HG02588 (cell line): ENCODE measurements around the gene MMS19.
"Not testable (repeated sequence)": the region's sequence is repeated elsewhere in the genome, so short reads cannot be mapped to it uniquely, and the experiment has no call there.

Experiments
- ATAC-seq: cut with Tn5 transposase; IDR thresholded peaks from one replicate; pipeline ENCODE4 v1.9.1; 2021; ENCODE audit warnings: mild to moderate bottlenecking, moderate library complexity; ENCODE audit not compliant: unreplicated experiment

Gene MMS19

GRCh38 chr10:97529685-97530465, 31.7 kb upstream of the MMS19 start:
- no peak for ATAC-seq

DNA sequence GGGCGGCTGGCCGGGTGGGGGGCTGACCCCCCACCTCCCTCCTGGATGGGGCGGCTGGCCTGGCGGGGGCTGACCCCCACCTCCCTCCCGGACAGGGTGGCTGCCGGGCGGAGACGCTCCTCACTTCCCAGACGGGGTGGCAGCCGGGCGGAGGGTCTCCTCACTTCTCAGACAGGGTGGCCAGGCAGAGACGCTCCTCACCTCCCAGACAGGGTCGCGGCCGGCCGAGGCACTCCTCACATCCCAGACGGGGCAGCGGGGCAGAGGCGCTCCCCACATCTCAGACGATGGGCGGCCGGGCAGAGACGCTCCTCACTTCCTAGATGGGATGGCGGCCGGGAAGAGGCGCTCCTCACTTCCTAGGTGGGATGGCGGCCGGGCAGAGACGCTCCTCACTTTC, 30.7 kb upstream of the MMS19 start:
- ATAC-seq = not testable (repeated sequence)

- ATAC-seq = no peak
These were observed 27.5 kb upstream of the MMS19 start for GRCh38 chr10:97525683-97526110.

GRCh38 chr10:97525086-97525485, 26.9 kb upstream of the MMS19 start:
- no peak for ATAC-seq

- no peak for ATAC-seq
These were observed 24.7 kb upstream of the MMS19 start for GRCh38 chr10:97522937-97523336.

GRCh38 chr10:97522071-97522470, 23.8 kb upstream of the MMS19 start:
- no peak for ATAC-seq

DNA sequence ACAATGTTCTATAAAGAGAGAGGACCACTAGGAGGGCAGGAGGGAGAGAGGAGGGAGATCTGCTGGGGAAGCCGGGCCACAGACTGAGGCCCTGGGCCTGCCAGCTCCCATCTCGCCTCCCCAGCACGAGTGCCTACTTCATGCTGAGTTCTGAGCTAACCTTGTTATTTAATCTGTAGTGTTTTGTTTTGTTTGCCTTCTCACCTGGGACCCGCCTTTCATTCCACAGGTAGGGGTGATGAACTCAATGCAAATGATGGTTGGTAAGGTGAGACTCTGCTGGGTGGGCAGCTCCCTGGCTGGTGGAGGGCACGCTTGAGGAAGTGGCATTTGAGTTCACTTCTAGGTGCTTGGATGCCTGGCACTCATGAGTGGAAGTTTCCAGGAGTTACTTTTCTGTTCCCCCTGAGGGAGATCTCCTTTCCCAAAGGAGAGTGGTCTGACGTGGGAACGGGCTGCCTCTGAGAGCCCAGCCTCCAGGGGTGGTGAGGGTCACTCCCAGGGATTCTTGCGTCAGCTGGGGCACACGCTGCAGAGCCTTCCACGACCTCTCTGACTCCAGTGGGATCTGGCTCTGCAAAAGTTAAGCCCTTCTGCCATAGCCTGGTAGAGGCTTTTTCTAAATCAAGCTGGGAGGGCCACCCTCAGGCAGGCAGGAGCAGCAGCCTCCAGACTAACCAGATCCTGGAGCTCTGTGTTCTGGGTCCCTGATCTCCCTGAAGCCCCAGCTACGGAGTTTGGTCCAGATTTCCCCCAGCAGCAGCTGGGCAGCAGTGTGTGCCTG, 22.9 kb upstream of the MMS19 start:
- ATAC-seq = no peak

GRCh38 chr10:97520520-97520919, 22.3 kb upstream of the MMS19 start:
- no peak for ATAC-seq

DNA sequence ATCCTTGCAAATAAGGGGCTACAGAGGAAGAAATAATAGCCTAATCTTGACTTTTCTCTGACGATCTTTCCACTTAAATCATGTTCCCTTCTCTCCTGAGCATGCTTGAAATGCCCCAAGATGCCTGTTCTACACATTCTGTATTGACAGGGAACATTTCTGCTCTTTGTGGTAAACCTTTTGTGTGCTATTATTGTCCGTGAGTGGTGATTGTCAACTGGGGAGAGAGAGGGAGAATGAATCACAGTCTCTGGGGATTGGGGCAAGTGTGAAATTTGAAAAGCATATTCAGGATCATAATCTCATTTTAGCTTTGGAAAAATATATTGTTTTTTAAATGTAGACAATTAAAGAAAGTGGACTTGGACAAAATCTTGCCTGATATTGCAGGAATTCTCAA, 21.1 kb upstream of the MMS19 start:
- ATAC-seq = no peak

DNA sequence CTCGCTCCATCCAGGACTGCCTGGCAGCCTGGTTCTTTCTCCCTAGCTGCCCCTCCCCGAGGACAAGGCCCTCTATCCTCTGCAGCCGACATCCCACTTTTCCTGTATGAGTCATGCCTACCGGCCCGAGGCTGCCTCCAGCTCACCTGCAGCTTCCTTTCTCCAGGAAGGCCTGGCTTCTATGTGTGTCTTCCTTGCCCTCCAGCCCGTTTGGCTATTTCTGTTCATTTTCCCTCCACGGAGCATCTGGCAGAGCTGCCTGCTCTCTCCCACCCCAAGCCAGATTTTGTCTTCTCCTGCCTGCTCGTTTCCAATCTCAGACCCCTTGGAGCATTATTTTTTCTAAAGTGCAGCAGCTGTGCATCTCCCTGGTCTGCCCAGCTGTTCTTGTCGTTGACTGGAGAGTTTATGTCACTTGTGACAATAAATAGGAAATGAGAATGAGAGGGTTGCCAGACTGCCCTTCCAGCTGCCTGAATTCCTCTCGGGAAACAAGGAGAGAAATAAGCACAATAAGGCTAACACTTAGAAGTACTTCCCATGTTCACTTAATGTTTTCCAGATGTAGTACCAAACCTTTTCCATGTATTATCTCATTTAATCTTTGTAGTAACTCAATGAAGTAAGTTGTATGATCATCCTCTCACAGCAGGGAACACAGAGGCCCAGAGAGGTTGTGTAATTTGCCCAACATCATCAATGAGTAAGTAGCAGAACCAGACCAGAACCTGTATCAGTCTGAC, 20.2 kb upstream of the MMS19 start:
- no peak for ATAC-seq

DNA sequence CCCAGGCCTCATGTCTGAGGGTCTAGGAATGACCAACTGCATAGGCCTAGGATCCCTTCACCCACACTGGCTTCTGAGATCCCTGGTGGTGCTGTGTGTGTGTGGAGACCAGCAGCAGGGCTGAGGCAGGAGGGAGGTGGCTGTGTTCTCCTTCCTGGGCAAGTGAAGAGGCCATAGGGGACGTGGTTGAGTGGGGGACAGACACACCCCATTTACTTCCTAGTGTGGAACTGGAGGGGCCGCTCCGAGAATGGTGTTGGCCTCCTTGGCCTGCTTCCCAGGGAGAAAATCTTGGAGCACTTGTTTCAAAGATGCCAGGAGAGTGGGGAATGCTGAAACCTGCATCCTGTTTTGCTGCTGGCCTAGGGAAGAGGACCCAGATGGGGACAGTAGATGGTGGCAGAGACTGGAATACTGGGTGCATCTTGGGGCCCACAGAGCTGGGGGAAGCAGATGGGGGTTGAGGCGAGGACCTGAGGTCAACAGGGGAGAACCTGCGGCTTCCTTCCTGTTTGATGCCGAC, 19.6 kb upstream of the MMS19 start:
- ATAC-seq = no peak

DNA sequence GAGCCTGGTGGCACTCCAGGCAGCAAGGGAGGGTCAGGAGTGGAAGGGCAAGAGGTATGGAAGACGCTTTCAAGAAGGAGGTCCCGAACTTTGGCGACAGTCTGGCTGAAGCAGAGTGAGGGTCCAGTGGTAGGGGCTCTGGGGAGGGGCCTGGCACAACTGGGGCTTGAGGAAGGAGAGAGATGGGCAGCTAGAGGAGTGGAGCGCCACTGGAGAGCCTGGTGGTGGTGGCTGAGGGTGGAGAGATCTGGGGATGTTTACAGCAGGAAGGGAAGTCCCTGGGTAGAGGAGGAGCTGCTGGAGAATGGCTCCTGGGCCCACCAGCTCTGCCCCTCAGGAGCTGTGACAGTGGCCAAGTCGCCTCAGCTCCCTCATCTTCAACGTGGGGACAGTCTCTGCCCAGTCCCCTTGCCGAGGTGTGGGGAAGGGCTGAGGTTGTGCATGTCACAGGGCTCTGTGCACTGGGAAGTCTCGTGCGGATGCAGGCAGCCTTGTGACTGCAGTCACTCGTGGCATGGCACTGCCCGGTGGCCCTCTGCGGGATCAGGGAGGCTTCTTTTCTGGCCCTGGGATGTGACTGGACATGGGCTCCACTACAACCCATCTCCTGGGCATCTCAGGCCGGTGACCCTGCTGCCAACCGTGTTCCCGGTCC, 19.0 kb upstream of the MMS19 start:
- no peak for ATAC-seq

GRCh38 chr10:97515271-97515978, 17.2 kb upstream of the MMS19 start:
- ATAC-seq = no peak

DNA sequence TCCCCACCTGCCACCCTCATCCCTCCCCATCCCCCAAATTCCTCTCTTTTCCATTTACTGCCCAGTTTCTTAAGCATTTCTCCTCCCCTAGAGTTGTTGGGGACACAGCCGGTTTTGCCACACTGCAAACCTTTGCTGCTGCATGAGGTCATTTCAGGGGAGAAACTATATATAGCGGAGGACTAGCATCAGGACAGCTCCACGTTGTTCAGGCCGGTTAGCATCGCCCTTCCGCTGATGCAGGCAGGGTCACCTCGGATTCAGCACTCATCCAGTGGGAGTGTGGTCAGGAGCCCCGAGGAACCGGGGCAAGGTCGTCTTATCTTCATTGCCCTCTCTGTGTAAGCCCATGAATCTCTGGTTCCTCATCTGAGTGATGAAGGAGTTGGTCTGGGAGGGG, 16.1 kb upstream of the MMS19 start:
- no peak for ATAC-seq

GRCh38 chr10:97512993-97513392, 14.8 kb upstream of the MMS19 start:
- ATAC-seq = no peak

DNA sequence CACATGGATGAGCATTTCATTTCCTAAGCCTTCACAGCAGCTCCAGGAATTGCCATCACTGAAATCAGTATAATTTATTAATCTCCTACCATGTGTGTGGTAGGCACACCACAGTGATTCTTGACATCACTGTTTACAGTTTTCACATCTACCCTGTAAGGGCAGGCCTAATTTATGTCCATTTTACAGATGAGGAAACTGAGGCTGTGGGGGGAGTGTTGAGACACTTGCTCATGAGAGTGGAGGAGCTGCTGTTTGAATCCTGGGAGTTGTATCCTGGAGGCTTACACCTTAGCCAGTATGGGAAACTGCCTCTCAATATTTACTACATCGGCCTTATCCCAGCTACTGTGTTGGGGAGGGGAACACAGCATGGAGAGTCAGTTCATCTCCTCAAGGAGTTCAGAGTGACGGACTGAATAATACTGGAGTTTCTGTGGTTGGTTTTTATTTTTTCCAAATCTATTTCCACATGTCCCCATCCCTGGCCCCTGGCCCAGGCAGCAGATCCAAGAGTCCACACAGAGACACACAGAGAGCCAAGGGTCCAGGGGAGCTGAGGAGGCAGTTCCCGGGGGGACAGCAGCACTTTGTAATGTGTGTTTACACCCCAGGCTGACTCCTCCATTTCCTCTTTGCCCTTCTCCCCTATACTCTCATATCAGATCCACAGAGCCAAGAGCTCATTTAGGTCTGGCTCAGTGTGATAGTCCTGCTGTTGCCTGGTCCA, 13.7 kb upstream of the MMS19 start:
- ATAC-seq = no peak

- no peak for ATAC-seq
These were observed 12.5 kb upstream of the MMS19 start for GRCh38 chr10:97510686-97511085.

GRCh38 chr10:97509120-97509680, 11.0 kb upstream of the MMS19 start:
- no peak for ATAC-seq

GRCh38 chr10:97508342-97508741, 10.1 kb upstream of the MMS19 start:
- ATAC-seq = no peak
